ENCODE results near the gene PRUNE2. TPM values are rescaled to one million over a fixed set of nuclear protein-coding genes. Genes with fewer than 3 reads are reported as not detected.

PRUNE2 gene
- total RNA-seq, 1 donor from 2014 or later, result 3.3 TPM

DNA sequence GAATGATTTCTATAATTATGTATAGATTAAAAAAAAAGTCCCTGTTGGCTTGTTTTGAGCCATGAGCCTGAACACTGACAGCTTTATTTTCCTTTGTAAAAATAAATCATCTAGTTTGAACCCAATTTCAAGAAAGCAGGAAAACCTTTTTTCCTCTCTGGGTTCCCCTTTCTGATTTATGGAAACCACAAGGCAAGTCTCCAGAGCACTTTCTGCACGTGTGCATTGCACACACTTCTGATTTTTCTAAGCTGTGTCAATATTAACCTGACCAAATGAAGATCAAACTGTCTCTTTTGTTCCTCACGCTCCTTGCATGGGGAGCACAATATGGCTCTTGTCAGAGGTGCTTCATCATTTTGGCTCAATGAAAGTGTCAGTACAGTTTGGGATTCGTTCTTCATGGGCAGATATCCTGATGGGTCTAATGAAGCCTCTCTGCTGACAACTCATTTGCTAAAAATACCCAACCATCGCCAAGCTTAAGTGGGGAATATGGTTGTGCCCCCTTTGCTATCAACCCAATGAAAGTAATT, 180.8 kb downstream of the PRUNE2 start:
- TF ChIP-seq, protein P1, sequence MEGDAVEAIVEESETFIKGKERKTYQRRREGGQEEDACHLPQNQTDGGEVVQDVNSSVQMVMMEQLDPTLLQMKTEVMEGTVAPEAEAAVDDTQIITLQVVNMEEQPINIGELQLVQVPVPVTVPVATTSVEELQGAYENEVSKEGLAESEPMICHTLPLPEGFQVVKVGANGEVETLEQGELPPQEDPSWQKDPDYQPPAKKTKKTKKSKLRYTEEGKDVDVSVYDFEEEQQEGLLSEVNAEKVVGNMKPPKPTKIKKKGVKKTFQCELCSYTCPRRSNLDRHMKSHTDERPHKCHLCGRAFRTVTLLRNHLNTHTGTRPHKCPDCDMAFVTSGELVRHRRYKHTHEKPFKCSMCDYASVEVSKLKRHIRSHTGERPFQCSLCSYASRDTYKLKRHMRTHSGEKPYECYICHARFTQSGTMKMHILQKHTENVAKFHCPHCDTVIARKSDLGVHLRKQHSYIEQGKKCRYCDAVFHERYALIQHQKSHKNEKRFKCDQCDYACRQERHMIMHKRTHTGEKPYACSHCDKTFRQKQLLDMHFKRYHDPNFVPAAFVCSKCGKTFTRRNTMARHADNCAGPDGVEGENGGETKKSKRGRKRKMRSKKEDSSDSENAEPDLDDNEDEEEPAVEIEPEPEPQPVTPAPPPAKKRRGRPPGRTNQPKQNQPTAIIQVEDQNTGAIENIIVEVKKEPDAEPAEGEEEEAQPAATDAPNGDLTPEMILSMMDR (conservative IDR thresholded peaks at IDR 0.05), result no peak
- Mint-ChIP-seq H3K4me1 (ENCODE audit: unreplicated experiment) (peaks cover 4% of the 10 kb centered on the region), H3K4me3 (no peak overlapping the region), H3K36me3 (no peaks in the 10 kb centered on the region), H3K9me3 (no peaks in the 10 kb centered on the region), H3K27me3 (peaks cover 38% of the 10 kb centered on the region), H3K27ac (no peak overlapping the region)
- DNase-seq (ENCODE audit: extremely low spot score, unreplicated experiment), result no peak

DNA sequence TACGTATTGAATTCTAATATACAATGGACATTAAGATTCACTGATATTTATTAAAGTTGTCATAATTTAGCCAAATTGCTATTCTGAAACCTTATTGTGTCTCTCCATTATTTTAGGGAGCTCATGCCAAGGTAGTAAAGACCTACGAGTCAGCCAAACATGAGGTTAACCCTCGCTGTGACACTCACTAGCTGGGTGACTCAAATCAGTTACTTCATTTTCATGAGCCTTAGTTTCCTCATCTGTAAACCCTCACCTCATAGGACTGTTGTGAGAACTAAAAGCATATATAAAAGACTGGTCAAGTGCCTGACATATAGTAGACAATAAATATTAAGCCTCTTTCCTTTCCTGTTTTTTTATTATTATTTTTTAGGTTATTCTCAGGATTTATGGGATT, 185.7 kb downstream of the PRUNE2 start:
- no peak for DNase-seq (ENCODE audit: extremely low spot score, unreplicated experiment)
- Mint-ChIP-seq H3K36me3 (no peaks in the 10 kb centered on the region), H3K27ac (no peak overlapping the region), H3K27me3 (peaks cover 30% of the 10 kb centered on the region), H3K4me3 (no peak overlapping the region), H3K9me3 (no peaks in the 10 kb centered on the region), H3K4me1 (ENCODE audit: unreplicated experiment) (peaks cover 12% of the 10 kb centered on the region)
- TF ChIP-seq, protein P1 (conservative IDR thresholded peaks at IDR 0.05), result no peak

DNA sequence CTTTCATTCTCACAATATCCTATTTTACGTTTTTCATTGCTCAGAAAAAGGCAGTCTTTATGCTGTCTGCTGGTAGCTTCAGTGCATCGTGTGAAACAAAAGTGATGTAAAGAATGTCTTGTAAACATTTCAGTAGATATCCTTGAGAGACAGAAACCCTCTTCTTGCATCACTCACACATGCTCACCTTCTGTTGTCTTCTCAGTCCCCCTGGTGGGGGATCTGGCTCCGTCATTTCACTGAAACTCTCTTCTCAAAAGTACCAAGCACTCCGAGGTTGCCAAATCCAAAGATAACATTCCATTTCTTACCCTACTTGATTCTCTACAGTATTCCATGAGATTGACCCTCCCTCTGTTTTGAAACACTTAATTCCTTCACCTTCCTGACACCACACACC, 187.7 kb downstream of the PRUNE2 start:
- Mint-ChIP-seq H3K27me3 (peaks cover 25% of the 10 kb centered on the region), H3K36me3 (no peaks in the 10 kb centered on the region), H3K4me3 (no peak overlapping the region), H3K27ac (no peak overlapping the region), H3K4me1 (ENCODE audit: unreplicated experiment) (peaks cover 15% of the 10 kb centered on the region), H3K9me3 (no peaks in the 10 kb centered on the region)
- TF ChIP-seq, protein P1 (conservative IDR thresholded peaks at IDR 0.05), result peak; percentile 49
- no peak for DNase-seq (ENCODE audit: extremely low spot score, unreplicated experiment)

DNA sequence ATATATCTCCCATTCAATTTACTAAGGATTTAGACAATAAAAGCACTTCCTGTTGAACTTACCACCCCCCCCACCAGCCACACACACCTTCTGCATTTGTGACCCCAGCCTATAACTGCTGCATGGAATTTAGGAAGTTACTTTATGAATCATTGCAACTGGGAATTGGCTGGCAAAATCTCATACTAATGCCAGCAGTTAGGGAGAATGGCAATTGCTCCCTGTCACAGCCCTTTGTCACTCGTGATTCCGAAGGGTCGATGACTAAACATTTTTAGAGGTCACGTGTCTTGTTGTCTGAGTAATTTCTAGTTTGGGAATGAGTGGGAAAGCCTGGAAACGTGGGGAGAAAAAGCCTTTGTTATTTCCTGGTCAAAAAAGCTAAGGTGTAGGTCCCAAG, 188.3 kb downstream of the PRUNE2 start:
- no peaks in the 10 kb centered on the region for H3K9me3 Mint-ChIP-seq
- TF ChIP-seq, protein P1 (conservative IDR thresholded peaks at IDR 0.05), result no peak
- no peak overlapping the region for H3K4me3 Mint-ChIP-seq
- peaks cover 22% of the 10 kb centered on the region for H3K27me3 Mint-ChIP-seq
- H3K27ac Mint-ChIP-seq, result no peak overlapping the region
- peaks cover 15% of the 10 kb centered on the region for H3K4me1 Mint-ChIP-seq (ENCODE audit: unreplicated experiment)
- no peaks in the 10 kb centered on the region for H3K36me3 Mint-ChIP-seq
- DNase-seq (ENCODE audit: extremely low spot score, unreplicated experiment), result no peak

DNA sequence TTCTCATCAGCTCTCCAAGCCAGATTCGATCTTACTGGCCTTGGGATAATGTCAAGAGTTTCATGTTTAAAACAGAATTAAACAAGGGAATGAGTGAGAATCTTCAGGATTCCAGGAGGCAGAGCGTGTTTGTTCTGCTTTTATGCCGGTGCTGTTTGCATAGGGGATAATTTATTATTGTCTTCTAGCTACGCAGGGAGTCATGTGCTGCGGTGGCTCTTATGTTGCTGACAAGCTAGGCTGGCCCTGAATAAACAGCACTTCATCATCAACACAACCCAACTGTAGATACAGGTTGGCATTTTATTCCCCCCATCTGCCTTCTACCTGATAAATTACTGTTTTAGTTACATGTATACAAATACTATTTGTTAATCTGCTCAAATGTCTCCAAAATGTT, 188.7 kb downstream of the PRUNE2 start:
- TF ChIP-seq, protein P1 (conservative IDR thresholded peaks at IDR 0.05), result no peak
- peaks cover 15% of the 10 kb centered on the region for H3K4me1 Mint-ChIP-seq (ENCODE audit: unreplicated experiment)
- H3K36me3 Mint-ChIP-seq, result no peaks in the 10 kb centered on the region
- peaks cover 22% of the 10 kb centered on the region for H3K27me3 Mint-ChIP-seq
- no peak overlapping the region for H3K4me3 Mint-ChIP-seq
- H3K9me3 Mint-ChIP-seq, result no peaks in the 10 kb centered on the region
- no peak overlapping the region for H3K27ac Mint-ChIP-seq
- DNase-seq (ENCODE audit: extremely low spot score, unreplicated experiment), result no peak

Data from type B pancreatic cell (in vitro differentiated cells).